Spinal cord (tissue), 10 donors: Measurements from ENCODE around the gene TMIE. TPM values are rescaled to one million over a fixed set of nuclear protein-coding genes. Genes with fewer than 3 reads are reported as not detected.

Experiments
- DNase-seq, 6 donors: peaks; one replicate each; pipeline versions ENCODE4 v3.0.0 to v3.0.0-alpha.2; 2013 to 2015; ENCODE audit warnings: low spot score in 6 of 6, low read depth in 4 of 6
- H3K27ac ChIP-seq: one replicate; pipeline ENCODE4 v1.5.1; 2013; ENCODE audit warnings: low read depth, low read length, control low read depth
- H3K27me3 ChIP-seq: one replicate; pipeline ENCODE4 v1.6.1; 2013; ENCODE audit warnings: low read length; ENCODE audit not compliant: control insufficient read depth, insufficient read depth
- H3K36me3 ChIP-seq: one replicate; pipeline ENCODE4 v1.6.1; 2013; ENCODE audit warnings: low read length; ENCODE audit not compliant: control insufficient read depth, insufficient read depth
- H3K4me1 ChIP-seq: one replicate; pipeline ENCODE4 v1.6.1; 2013; ENCODE audit warnings: low read length; ENCODE audit not compliant: control insufficient read depth, insufficient read depth
- H3K4me3 ChIP-seq: one replicate; pipeline ENCODE4 v1.5.1; 2013; ENCODE audit warnings: low read depth, low read length, control low read depth
- H3K9me3 ChIP-seq: one replicate; pipeline ENCODE4 v1.6.1; 2013; ENCODE audit warnings: low read length; ENCODE audit not compliant: control insufficient read depth, insufficient read depth
- WGBS: methylation state at CpG from one replicate; pipeline ENCODE4 v1.1.5; 2013; ENCODE audit warnings: missing lambda C conversion rate; ENCODE audit not compliant: insufficient coverage; 5-methylcytosine and 5-hydroxymethylcytosine counted together
- polyA plus RNA-seq, 2 donors: library from polyadenylated mRNA; unstranded; fragments of 120-200 nt; gene quantifications; one replicate each; pipeline ENCODE4 v1.2.1, GENCODE V29; 2013; ENCODE audit not compliant: insufficient read length in 2 of 2
- total RNA-seq, 2 donors: library from RNA; depleted of rRNA in 1 of 2; stranded (reverse); fragments of 120-200 nt in 1 of 2; fragments of >200 nt in 1 of 2; gene quantifications; one replicate each; pipeline versions ENCODE4 v1.2.3 to v1.2.4, GENCODE V29; 2013 to 2014
- donor health status: healthy.

Gene TMIE
- total and polyA plus RNA-seq, 4 donors, result 1.5 to 6.8 (median 4.0) TPM

- Histone ChIP-seq H3K27me3 (no peaks in the 10 kb centered on the region), H3K27ac (no peak overlapping the region), H3K9me3 (no peaks in the 10 kb centered on the region), H3K4me3 (no peak overlapping the region), H3K4me1 (peaks cover 21% of the 10 kb centered on the region), H3K36me3 (no peaks in the 10 kb centered on the region)
- WGBS, result 93% methylated on average over 1 of the region's 2 CpGs
- no peak for DNase-seq
Measured at GRCh38 chr3:46668591-46668990, 32.6 kb upstream of the TMIE start.

DNA sequence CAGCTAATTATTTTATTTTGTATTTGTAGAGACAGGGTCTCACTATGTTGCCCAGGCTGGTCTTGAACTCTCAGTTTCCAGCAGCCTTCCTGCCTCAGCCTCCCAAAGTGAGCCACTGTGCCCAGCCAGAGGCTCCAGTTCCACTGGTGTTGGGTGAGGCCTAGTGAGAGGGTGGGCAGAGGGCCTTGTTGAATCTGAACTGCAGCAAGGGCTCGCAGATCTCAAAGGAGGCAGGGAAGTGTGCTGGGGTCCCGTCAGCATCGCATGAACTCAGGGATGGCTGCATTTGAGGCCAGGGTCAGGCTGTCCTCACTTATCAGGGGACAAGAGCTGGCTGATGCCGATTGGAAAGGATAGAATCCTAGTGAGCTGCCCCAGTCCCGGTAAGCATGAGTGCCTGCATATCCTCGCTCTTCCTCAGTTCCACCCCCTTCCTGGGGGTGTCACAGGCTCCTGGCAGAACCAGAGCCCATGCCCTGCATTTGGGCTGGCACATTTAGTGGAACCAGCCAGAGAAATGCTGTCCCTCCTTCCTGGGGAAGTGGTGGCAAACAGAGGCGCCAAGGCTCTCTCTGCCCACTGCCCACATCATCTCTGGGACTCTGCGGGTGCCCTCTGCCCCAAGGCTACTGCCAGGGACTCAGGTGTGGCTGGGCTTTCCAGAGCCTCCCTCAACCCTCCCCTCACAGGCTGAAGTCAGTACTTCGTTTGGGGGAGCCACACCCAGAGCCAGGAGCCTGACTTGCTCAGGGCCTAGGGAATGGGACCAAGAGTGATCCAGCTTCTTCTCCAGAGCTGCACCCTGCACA lies 31.8 kb upstream of the TMIE start:
- H3K4me3 ChIP-seq, result no peak overlapping the region
- peaks cover 13% of the 10 kb centered on the region for H3K4me1 ChIP-seq
- H3K9me3 ChIP-seq, result no peaks in the 10 kb centered on the region
- no peak for DNase-seq
- no peak overlapping the region for H3K27ac ChIP-seq
- 91% methylated on average over 9 of the region's 9 CpGs for WGBS
- no peaks in the 10 kb centered on the region for H3K27me3 ChIP-seq
- no peaks in the 10 kb centered on the region for H3K36me3 ChIP-seq

- no peak for DNase-seq
- no peak overlapping the region for H3K4me3 ChIP-seq
- H3K27me3 ChIP-seq, result no peaks in the 10 kb centered on the region
- H3K36me3 ChIP-seq, result no peaks in the 10 kb centered on the region
- H3K27ac ChIP-seq, result no peak overlapping the region
- WGBS, result 72% methylated on average over 8 of the region's 17 CpGs
- H3K9me3 ChIP-seq, result no peaks in the 10 kb centered on the region
- H3K4me1 ChIP-seq, result peaks cover 9% of the 10 kb centered on the region
Measured at GRCh38 chr3:46670000-46670890, 30.9 kb upstream of the TMIE start.

GRCh38 chr3:46670891-46671427 lies 30.2 kb upstream of the TMIE start:
- WGBS, result 78% methylated on average over 4 of the region's 4 CpGs
- Histone ChIP-seq H3K4me1 (peaks cover 11% of the 10 kb centered on the region), H3K27ac (no peak overlapping the region), H3K36me3 (no peaks in the 10 kb centered on the region), H3K9me3 (no peaks in the 10 kb centered on the region), H3K4me3 (no peak overlapping the region), H3K27me3 (no peaks in the 10 kb centered on the region)
- no peak for DNase-seq

GRCh38 chr3:46671541-46672348 lies 29.4 kb upstream of the TMIE start:
- WGBS, result 93% methylated on average over 20 of the region's 25 CpGs
- DNase-seq, result no peak
- Histone ChIP-seq H3K4me1 (peaks cover 5% of the 10 kb centered on the region), H3K4me3 (no peak overlapping the region), H3K36me3 (peaks cover under 1% of the 10 kb centered on the region), H3K9me3 (no peaks in the 10 kb centered on the region), H3K27ac (no peak overlapping the region), H3K27me3 (no peaks in the 10 kb centered on the region)

DNA sequence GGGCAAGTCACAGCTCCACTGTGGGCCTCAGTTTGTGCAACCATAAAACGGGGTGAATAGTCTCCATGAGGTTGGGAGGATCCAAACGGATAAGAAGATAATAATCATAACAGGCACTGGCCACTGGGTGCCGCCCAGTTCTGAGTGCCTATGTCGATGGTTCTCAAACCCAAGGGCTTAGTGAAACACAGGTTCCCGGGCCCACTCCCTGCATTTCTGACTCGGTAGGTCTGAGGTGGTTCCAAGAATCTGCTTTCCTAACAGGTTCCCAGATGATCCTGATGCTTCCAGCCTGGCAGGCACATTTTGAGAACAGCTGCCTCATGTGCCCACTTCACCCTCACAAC lies 28.9 kb upstream of the TMIE start:
- H3K27me3 ChIP-seq, result no peaks in the 10 kb centered on the region
- DNase-seq, result no peak
- no peak overlapping the region for H3K27ac ChIP-seq
- H3K36me3 ChIP-seq, result peaks cover 3% of the 10 kb centered on the region
- peaks cover 9% of the 10 kb centered on the region for H3K4me1 ChIP-seq
- no peak overlapping the region for H3K4me3 ChIP-seq
- H3K9me3 ChIP-seq, result no peaks in the 10 kb centered on the region
- 88% methylated on average over 6 of the region's 6 CpGs for WGBS

- H3K4me1 ChIP-seq, result peaks cover 10% of the 10 kb centered on the region
- no peaks in the 10 kb centered on the region for H3K27me3 ChIP-seq
- H3K27ac ChIP-seq, result no peak overlapping the region
Measured at GRCh38 chr3:46673151-46674030, 27.8 kb upstream of the TMIE start.

DNA sequence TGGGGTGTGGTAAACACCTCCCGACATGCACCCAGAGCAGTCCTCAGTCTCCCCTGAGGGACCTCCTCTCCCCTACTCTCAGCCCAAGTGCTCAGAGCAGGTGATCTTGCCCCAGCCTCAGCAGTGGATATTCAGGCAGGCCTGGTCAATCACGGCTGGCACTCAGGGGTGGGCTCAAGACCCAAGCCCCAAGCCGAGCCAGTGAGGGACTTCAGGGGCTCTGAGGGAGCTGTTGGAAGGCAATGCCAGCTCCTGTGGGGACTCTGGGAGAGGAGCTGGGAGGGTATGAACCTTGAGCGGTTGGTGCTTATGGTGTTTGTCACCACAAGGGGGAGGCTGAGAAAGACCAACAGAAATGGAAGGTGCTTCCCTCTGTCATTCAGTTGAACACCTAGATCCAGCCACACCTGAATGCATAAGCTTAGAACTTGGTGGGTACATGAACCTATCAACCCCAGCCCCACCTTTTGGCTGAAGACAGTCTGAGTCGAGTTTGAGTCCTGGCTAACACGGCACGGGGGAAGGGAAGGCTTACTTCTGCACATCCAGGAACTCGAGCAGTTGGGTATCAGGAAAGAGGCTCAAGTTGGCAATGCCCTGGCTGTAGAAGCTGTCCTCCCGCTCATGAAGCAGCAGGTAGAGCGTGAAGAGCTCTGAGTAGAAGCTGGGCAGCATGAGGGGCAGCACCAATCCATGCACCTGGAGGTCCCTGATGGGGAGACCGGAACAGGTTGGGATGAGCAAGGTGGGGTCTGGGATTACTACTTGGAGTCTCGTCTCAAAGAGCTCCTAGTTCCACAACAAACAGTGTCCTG lies 27.0 kb upstream of the TMIE start:
- Histone ChIP-seq H3K27ac (no peak overlapping the region), H3K4me3 (no peak overlapping the region), H3K9me3 (no peaks in the 10 kb centered on the region), H3K4me1 (peaks cover 10% of the 10 kb centered on the region), H3K36me3 (peaks cover 3% of the 10 kb centered on the region), H3K27me3 (no peaks in the 10 kb centered on the region)
- WGBS, result 87% methylated on average over 11 of the region's 12 CpGs
- no peak for DNase-seq

More at GRCh38 chr3:46673151-46674030, 27.8 kb upstream of the TMIE start:
- Histone ChIP-seq H3K9me3 (no peaks in the 10 kb centered on the region), H3K36me3 (peaks cover 3% of the 10 kb centered on the region), H3K4me3 (no peak overlapping the region)
- DNase-seq, result no peak
- WGBS, result 61% methylated on average over 10 of the region's 10 CpGs
